GM12892 (cell line): ENCODE results near the gene PRIM1.
"Not testable (repeated sequence)": the region's sequence is repeated elsewhere in the genome, so short reads cannot be mapped to it uniquely, and the experiment has no call there.

Experiments
- DNase-seq: peaks from one replicate; pipeline ENCODE4 v3.0.0; 2011; ENCODE audit not compliant: insufficient read length
- FAIRE-seq: peaks from 2 replicates; lab custom pipeline; 2011; peaks lifted over from hg19 to GRCh38; lab: Jason Lieb, UNC
- POLR2A ChIP-seq: IDR thresholded peaks from 2 replicates; pipeline ENCODE4 v1.6.1; 2011; ENCODE audit warnings: low read depth, low read length, control low read depth
- POLR2AphosphoS5 ChIP-seq: IDR thresholded peaks from 2 replicates; pipeline ENCODE4 v1.6.1; 2011; ENCODE audit warnings: low read depth, low read length, control low read depth
- TAF1 ChIP-seq: IDR thresholded peaks from 2 replicates; pipeline ENCODE4 v1.6.1; 2011; ENCODE audit warnings: low read depth, mild to moderate bottlenecking, control low read depth, low read length, borderline replicate concordance

Gene PRIM1

DNA sequence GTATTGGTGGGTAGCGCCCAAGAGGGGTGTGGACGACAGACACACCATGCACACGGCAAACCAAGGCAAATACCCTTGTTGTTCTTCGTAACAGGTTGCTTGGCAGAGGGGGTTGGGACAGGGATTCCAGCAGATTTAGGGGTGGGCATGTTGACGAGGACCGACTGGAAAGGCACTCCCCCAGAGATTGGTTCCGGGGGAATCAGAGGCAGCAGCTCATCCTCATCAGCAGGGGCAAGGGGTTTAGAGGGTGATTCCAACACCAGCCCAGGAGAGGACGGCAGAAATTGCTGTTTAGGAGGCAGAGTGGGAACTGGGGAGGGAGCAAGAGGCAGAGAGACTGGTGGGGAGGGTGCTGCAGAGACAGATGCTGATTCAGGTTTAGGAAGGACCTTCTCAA, 36.3 kb downstream of the PRIM1 start:
- no peak for DNase-seq
- FAIRE-seq = no peak
- no peak; the same call in 1 of the 2 replicates for TF ChIP-seq POLR2AphosphoS5
- TF ChIP-seq POLR2A = peak; percentile 37
- TF ChIP-seq TAF1 = no peak

DNA sequence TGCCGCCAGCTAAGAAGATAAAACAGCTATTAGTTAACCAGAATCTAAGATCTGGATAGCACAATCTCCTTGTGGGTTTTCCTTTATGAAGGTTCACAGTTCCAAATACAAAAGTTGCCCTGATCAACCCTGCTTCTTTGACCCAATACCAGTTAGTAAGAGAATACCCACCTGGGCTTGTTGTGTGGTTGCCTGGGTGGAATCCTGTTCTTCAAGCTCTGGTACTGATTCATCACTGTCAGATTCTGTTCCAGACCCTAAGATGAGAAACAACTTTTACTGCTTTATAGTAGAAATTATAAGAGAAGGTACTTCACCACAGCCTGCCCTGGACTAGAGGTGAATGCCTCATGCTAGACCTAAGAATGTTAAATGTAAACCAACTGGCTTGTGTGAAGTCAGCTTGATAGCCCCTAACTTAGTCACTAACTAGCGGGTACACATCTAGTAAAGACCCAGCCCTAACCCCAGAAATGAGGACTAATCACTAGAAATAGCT, 37.6 kb downstream of the PRIM1 start:
- no peak for DNase-seq
- no peak for FAIRE-seq
- TF ChIP-seq POLR2A (no peak), POLR2AphosphoS5 (no peak), TAF1 (no peak)

DNA sequence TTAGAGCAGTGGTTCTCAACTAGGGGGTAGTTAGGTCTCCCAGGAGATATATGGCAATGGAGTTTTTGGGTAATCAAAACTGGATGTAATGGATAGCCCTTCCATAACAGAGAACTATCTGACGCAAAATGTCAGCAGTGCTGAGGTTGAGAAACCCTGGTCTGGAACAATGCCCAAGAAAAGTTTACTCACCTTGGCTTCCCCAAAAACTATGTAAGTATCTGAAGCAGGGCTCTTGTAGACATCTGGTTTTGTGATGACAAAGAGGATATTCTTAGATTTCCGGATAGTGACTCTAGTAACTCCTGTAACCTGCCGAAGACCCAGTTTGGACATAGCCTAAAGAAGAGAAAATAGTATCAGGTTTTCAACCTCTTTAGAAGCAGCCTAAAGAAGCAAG, 38.8 kb downstream of the PRIM1 start:
- DNase-seq = no peak

DNA sequence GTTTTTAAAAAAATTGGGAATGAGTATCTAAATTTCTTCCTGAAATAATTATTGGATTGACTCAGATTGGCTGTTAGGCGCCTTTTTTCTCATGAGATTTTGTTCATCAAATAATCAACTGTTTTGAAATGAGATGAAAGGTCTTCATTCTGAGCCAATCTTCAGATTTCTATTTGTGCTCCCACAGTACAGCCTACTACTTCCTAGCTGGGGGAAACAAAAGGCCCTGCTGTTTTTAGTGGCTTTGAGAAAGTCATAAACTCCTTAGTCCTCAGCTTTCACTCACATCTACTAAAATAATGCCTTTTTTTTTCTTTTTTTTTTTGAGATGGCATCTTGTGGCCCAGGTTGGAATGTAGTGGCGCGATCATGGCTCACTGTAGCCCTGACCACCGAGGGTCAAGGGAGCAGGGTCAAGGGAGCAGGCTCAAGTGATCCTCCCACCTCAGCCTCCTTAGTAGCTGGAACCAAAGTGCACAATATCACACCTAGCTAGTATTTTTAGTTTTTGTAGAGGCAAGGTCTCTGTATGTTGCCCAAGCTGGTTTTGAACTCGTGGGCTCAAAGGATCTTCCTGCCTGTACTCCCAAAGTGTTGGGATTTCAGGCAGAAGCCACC, 42.3 kb downstream of the PRIM1 start:
- DNase-seq (no peak), FAIRE-seq (no peak)
- TF ChIP-seq POLR2AphosphoS5 (no peak), POLR2A (no peak), TAF1 (no peak)

More for the DNA sequence above, 38.8 kb downstream of the PRIM1 start:
- no peak for FAIRE-seq
- TF ChIP-seq POLR2A (no peak), TAF1 (no peak), POLR2AphosphoS5 (no peak)

DNA sequence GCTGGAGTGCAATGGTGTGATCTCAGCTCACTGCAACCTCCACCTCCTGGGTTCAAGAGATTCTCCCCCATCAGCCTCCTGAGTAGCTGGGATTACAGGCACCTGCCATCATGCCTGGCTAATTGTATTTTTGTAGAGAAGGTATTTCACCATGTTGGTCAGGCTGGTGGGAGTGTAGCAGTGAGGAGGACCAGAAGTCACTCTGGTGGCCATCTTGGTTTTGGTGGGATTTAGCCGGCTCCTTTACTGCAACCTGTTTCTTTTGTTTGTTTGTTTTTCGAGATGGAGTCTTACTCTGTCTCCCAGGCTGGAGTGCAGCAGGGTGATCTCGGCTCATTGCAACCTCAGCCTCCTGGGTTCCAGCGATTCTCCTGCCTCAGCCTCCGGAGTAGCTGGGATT, 47.6 kb downstream of the PRIM1 start:
- not testable (repeated sequence) for DNase-seq, FAIRE-seq

DNA sequence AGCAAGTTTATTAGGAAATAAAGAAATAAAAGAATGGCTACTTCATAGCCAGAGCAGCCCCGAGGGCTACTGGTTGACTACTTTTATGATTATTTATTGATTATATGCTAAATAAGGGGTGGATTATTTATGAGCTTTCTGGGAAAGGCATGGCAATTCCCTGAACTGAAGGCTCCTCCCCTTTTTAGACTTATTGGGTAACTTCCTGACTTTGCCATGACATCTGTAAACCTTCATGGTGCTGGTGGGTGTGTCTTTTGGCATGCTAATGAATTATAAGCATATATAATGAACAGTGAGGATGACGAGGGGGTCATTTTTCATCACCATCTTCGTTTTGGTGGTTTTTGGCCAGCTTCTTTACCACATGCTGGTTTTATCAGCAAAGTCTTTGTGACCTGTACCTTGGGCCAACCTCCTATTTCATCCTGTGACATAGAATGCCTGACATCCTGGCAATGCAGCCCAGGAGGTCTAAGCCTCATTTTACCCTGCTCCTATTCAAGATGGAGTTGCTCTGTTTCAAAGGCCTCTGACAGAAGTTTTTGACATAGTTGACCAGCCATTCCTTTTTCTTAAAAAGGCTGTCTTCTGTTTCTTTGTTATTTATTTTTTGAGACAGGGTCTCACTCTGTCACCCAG, 53.0 kb downstream of the PRIM1 start:
- no peak for FAIRE-seq
- no peak for DNase-seq
- TF ChIP-seq TAF1 = no peak
- no peak for TF ChIP-seq POLR2A
- TF ChIP-seq POLR2AphosphoS5 = no peak

DNA sequence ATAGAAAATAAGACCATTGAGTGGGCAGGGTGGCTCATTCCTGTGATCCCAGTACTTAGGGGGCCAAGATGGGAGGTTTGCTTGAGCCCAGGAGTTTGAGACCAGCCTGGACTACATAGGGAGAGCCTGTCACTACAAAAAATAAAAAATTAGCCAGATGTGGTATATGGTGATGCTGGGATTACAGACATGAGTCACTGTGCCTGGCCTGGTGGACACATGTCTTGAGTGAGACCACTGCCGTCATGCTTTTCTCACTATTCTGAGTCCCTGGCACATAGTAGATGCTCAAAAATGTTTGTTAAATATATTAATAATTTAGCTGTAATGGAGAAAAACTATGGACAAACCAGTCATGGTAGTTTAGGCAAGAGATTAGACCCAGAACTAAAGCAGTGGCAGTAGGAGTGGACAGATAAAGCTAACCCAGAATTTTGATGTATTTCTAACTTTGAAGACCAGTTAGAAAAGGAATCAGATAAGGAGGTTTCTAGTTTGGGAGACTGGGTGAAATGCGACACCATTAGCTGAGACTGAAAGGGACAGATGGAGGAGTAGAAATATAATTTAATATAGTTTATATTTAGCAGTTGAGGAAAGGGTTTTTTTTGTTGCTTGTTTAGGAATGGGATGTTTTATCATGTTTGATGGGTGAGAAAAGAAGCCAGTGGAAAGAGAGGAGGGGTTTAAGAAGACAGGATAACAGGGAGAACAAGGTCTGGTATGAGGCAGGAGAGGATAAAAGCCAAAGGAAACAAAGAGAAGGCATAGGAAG, 56.6 kb downstream of the PRIM1 start:
- no peak for DNase-seq
- FAIRE-seq = no peak

DNA sequence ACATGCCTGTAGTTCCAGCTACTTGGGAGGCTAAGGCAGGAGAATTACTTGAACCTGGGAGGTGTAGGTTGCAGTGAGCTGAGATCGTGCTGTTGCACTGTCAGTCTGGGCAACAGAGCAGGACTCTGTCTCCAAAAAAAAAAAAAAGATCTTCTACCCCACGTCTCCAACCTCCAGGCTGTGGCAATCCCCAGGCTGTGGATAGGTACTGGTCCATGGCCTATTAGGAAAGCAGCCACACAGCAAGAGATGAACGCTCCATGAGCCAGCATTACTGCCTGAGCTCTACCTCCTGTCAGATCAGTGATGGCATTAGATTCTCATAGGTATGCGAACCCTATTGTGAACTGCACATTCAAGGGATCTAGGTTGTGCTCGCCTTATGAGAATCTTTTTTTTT, 58.0 kb downstream of the PRIM1 start:
- no peak for TF ChIP-seq POLR2A
- TF ChIP-seq POLR2AphosphoS5 = no peak
- no peak for TF ChIP-seq TAF1

More for the DNA sequence above, 56.6 kb downstream of the PRIM1 start:
- no peak for TF ChIP-seq TAF1
- no peak for TF ChIP-seq POLR2AphosphoS5
- TF ChIP-seq POLR2A = no peak

DNA sequence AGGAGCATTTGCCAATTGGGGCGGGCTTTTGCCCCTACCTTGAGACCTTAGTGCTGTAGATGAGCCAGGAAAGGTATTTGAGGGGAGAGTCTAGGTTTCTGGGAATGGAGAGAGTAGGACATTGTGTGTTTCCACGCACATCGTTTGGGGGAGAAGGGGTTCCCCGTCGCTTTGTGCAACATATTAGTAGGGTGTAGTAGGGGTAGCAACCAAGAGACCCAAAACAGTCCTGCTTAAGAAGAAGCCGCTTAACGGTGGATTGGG, 63.3 kb downstream of the PRIM1 start:
- TF ChIP-seq POLR2AphosphoS5 (peak; percentile 45; the same call in 1 of the 2 replicates), POLR2A (no peak)
- FAIRE-seq = no peak
- DNase-seq = no peak

More for the DNA sequence above, 58.0 kb downstream of the PRIM1 start:
- DNase-seq = no peak
- no peak for FAIRE-seq

DNA sequence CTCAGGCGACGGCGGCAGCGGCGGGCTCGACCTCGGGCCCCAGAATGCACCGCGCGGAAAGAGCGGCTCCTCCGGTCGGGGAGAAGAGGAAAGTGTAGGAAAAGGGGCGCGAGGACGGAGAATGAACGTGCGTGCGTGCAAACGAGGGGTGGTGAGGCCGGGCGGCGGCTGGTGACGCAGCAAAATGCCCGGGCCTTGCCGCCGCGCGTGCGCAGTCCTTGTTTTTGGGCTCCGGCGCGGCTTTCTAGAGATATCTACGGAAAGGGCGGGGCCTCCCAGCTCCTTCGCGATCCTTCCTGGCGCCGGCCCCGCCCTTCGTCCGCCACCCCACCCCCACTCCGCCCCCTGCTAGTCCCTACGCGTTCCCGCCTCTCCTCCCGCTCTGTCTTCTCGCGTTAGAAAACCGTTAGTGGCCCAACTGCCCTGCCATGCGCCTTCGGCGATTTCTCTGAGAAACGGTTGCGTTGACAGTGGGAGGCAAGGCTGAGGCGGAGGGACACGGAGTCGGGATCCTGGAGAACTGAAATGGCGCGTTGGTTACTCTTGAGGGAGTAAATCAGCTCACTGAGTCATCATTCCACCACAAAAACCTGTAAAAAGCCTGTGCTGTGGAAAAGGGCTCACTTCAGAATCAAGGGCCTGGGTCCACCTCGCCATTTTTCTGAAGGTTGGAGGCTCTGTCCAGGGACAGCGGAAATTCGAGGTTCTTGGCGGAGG, 63.8 kb downstream of the PRIM1 start, which contains the start of gene PTGES3:
Gene PTGES3, minus strand, starts transcription at position 156 of the 717 bp plus-strand sequence. CDS start 285 bp downstream, outside the sequence.
- FAIRE-seq (peak; percentile 94), DNase-seq (peak; percentile 85)
- TF ChIP-seq TAF1 (peak; percentile 91), POLR2AphosphoS5 (peak; percentile 97), POLR2A (peak; percentile 91)
